CD4-positive, alpha-beta memory T cell (primary cell): ENCODE data around the gene BIK. TPM values are rescaled to one million over a fixed set of nuclear protein-coding genes. Genes with fewer than 3 reads are reported as not detected.
"Not testable (repeated sequence)": the region's sequence is repeated elsewhere in the genome, so short reads cannot be mapped to it uniquely, and the experiment has no call there.

ENCODE experiments used
- CTCF ChIA-PET: fragments of 350-600 bp; sonication (Branson Sonifier 250); formaldehyde crosslinking; loops from one replicate; lab custom pipeline; 2021; ENCODE audit warnings: inconsistent platforms; ENCODE audit not compliant: partially characterized antibody; lab: Charles Lee
- POLR2A ChIA-PET: fragments of 350-600 bp; sonication (Branson Sonifier 250); formaldehyde crosslinking; loops from one replicate; lab custom pipeline; 2021; ENCODE audit not compliant: partially characterized antibody; lab: Charles Lee
- DNase-seq, 5 donors: peaks; one replicate each; pipeline versions ENCODE4 v3.0.0 to v3.0.0-alpha.2; 2020 to 2022; ENCODE audit warnings: mixed read lengths in 1 of 5
- H3K27ac ChIP-seq: one replicate; pipeline ENCODE4 v1.7.0; 2013; ENCODE audit warnings: low read depth, low read length
- H3K27me3 ChIP-seq: 2 replicates; pipeline ENCODE4 v1.7.0; 2013; ENCODE audit warnings: mild to moderate bottlenecking, low read length, moderate library complexity; ENCODE audit not compliant: insufficient read depth
- H3K36me3 ChIP-seq: 2 replicates; pipeline ENCODE4 v1.7.0; 2013; ENCODE audit warnings: mild to moderate bottlenecking, low read length, moderate library complexity; ENCODE audit not compliant: insufficient read depth
- H3K4me1 ChIP-seq: 2 replicates; pipeline ENCODE4 v1.7.0; 2013; ENCODE audit warnings: mild to moderate bottlenecking, low read length, moderate library complexity; ENCODE audit not compliant: insufficient read depth
- H3K4me3 ChIP-seq, 2 donors: one replicate each; pipeline ENCODE4 v1.7.0; 2013; ENCODE audit warnings: low read length in 2 of 2, mild to moderate bottlenecking in 1 of 2
- H3K9me3 ChIP-seq, 2 donors: one replicate each; pipeline ENCODE4 v1.7.0; 2013; ENCODE audit warnings: low read length in 2 of 2, control low read depth in 1 of 2; ENCODE audit not compliant: control insufficient read depth in 1 of 2
- H3K27ac Mint-ChIP-seq, 7 donors: one replicate each; pipeline ENCODE4 v1.8.0; 2020 to 2021; ENCODE audit warnings: mixed read lengths in 7 of 7, mild to moderate bottlenecking in 6 of 7, inconsistent platforms in 3 of 7, moderate library complexity in 3 of 7
- H3K27me3 Mint-ChIP-seq, 2 donors: one replicate each; pipeline ENCODE4 v1.8.0; 2020 to 2021; ENCODE audit warnings: mixed read lengths in 2 of 2
- H3K36me3 Mint-ChIP-seq, 2 donors: one replicate each; pipeline ENCODE4 v1.8.0; 2020 to 2021; ENCODE audit warnings: mixed read lengths in 2 of 2, inconsistent platforms in 1 of 2, mild to moderate bottlenecking in 1 of 2
- H3K4me1 Mint-ChIP-seq, 4 donors: one replicate each; pipeline ENCODE4 v1.8.0; 2020 to 2021; ENCODE audit warnings: mixed read lengths in 4 of 4, mild to moderate bottlenecking in 1 of 4
- H3K4me3 Mint-ChIP-seq, 8 donors: one replicate each; pipeline ENCODE4 v1.8.0; 2020 to 2021; ENCODE audit warnings: mixed read lengths in 8 of 8, mild to moderate bottlenecking in 7 of 8, moderate library complexity in 6 of 8, inconsistent platforms in 3 of 8
- H3K9me3 Mint-ChIP-seq, 8 donors: one replicate each; pipeline ENCODE4 v1.8.0; 2020 to 2021; ENCODE audit warnings: mixed read lengths in 8 of 8, mild to moderate bottlenecking in 5 of 8, inconsistent platforms in 3 of 8, moderate library complexity in 1 of 8
- intact Hi-C: fragments of 100-400 bp; cut with micrococcal nuclease; formaldehyde crosslinking; loops from one replicate; pipeline ENCODE4 v1.15.1; 2023
- polyA plus RNA-seq, 2 donors: library from polyadenylated mRNA; unstranded; fragments of 300-500 nt; fragmentation: Illumina TruSeq; gene quantifications; one replicate each; pipeline ENCODE4 v1.2.3, GENCODE V29; 2021
- total RNA-seq, 2 experiments: library from RNA; stranded (reverse); gene quantifications; one replicate each; pipeline ENCODE4 v1.2.3, GENCODE V29; 2021

BIK gene
- total and polyA plus RNA-seq, 4 experiments from 2014 or later: 2.5 to 8.8 (median 5.6) TPM

- CTCF ChIA-PET, H3K36me3 ChIP-seq, H3K27ac ChIP-seq, H3K4me1 Mint-ChIP-seq, H3K27me3 ChIP-seq, H3K4me1 ChIP-seq, intact Hi-C loops, H3K9me3 Mint-ChIP-seq, H3K36me3 Mint-ChIP-seq, H3K9me3 ChIP-seq, POLR2A ChIA-PET, H3K27me3 Mint-ChIP-seq, H3K4me3 ChIP-seq: not testable (repeated sequence)
- Mint-ChIP-seq H3K4me3 (peak overlapping the region in 2 of 8 donors; percentile 3 to 75), H3K27ac (peak overlapping the region in 6 of 7 donors; percentile 4 to 79 (median 37))
- DNase-seq: peak in 2 of 5 donors; percentile 12 to 67
Observed at GRCh38 chr22:43104056-43104625, 6.4 kb upstream of the BIK start.

- H3K4me1 Mint-ChIP-seq, H3K27me3 Mint-ChIP-seq, POLR2A ChIA-PET, H3K27me3 ChIP-seq, H3K4me3 ChIP-seq, H3K36me3 ChIP-seq, H3K4me3 Mint-ChIP-seq, intact Hi-C loops, H3K4me1 ChIP-seq, H3K27ac ChIP-seq, H3K36me3 Mint-ChIP-seq, CTCF ChIA-PET, DNase-seq, H3K9me3 ChIP-seq, H3K9me3 Mint-ChIP-seq: not testable (repeated sequence)
- peak overlapping the region in 2 of 7 donors; percentile 9 to 57 for H3K27ac Mint-ChIP-seq
Observed at GRCh38 chr22:43104950-43105349, 5.6 kb upstream of the BIK start.

GRCh38 chr22:43106302-43106701 lies 4.2 kb upstream of the BIK start:
- H3K4me3 Mint-ChIP-seq: no peak overlapping the region
- peak overlapping the region in 1 of 7 donors; percentile 72 for H3K27ac Mint-ChIP-seq
- H3K36me3 ChIP-seq: no peaks in the 10 kb centered on the region
- no peaks in the 10 kb centered on the region for H3K27me3 ChIP-seq
- H3K4me3 ChIP-seq: no peak overlapping the region
- intact Hi-C loops: no loop called here
- H3K4me1 Mint-ChIP-seq: peaks cover 9 to 12% (median 12%) of the 10 kb centered on the region in 4 donors
- no peak for DNase-seq
- H3K9me3 ChIP-seq: no peaks in the 10 kb centered on the region
- H3K36me3 Mint-ChIP-seq: no peaks in the 10 kb centered on the region
- H3K4me1 ChIP-seq: peaks cover 13% of the 10 kb centered on the region
- ChIA-PET POLR2A (no interaction called here), CTCF (interaction anchor here (1.2 kb wide), 1 partner anchor 325 kb away, joined by 3 read pairs; no protein-coding TSS in a partner anchor)
- no peak overlapping the region for H3K27ac ChIP-seq
- no peaks in the 10 kb centered on the region for H3K9me3 Mint-ChIP-seq
- H3K27me3 Mint-ChIP-seq: no peaks in the 10 kb centered on the region

GRCh38 chr22:43109511-43109910 lies 1.0 kb upstream of the BIK start:
- no peaks in the 10 kb centered on the region for H3K36me3 Mint-ChIP-seq
- Histone ChIP-seq H3K27me3 (no peaks in the 10 kb centered on the region), H3K4me1 (peaks cover 12% of the 10 kb centered on the region), H3K4me3 (no peak overlapping the region), H3K27ac (no peak overlapping the region), H3K36me3 (no peaks in the 10 kb centered on the region), H3K9me3 (no peaks in the 10 kb centered on the region)
- no peaks in the 10 kb centered on the region for H3K27me3 Mint-ChIP-seq
- H3K9me3 Mint-ChIP-seq: no peaks in the 10 kb centered on the region
- H3K4me3 Mint-ChIP-seq: peak overlapping the region in 7 of 8 donors; percentile 25 to 65 (median 45)
- intact Hi-C loops: no loop called here
- POLR2A ChIA-PET: interaction anchor here (0.8 to 1.4 kb wide), 3 partner anchors 25 to 94 kb away, joined by 3 to 7 read pairs (median 3); partner anchors contain the start of gene MCAT
- peaks cover 4 to 11% (median 8%) of the 10 kb centered on the region in 4 donors for H3K4me1 Mint-ChIP-seq
- no peak for DNase-seq
- CTCF ChIA-PET: no interaction called here
- no peak overlapping the region for H3K27ac Mint-ChIP-seq

- peak overlapping the region in 1 of 2 donors; percentile 74 for H3K4me3 ChIP-seq
- intact Hi-C loops: loop anchor here (1.0 to 5.0 kb wide), 3 partner anchors 21 to 42 kb away; partner anchors contain the start of genes TSPO and TTLL1
- H3K4me1 Mint-ChIP-seq: peaks cover 4 to 11% (median 8%) of the 10 kb centered on the region in 4 donors
Observed at GRCh38 chr22:43109921-43110443, 568 bp upstream of the BIK start.

GRCh38 chr22:43110927-43111623 lies 525 bp downstream of the BIK start:
- peak overlapping the region; percentile 66 to 85 (median 80) for H3K4me3 Mint-ChIP-seq
- CTCF ChIA-PET: interaction anchor here (1.0 to 1.6 kb wide), 3 partner anchors 15 to 38 kb away, joined by 3 to 4 read pairs (median 3); no protein-coding TSS in a partner anchor

More at GRCh38 chr22:43109921-43110443, 568 bp upstream of the BIK start:
- H3K36me3 Mint-ChIP-seq: no peaks in the 10 kb centered on the region
- H3K9me3 Mint-ChIP-seq: no peaks in the 10 kb centered on the region
- H3K27ac ChIP-seq: no peak overlapping the region
- H3K4me1 ChIP-seq: peaks cover 12% of the 10 kb centered on the region
- CTCF ChIA-PET: interaction anchor here (1.0 kb wide), 1 partner anchor 37 kb away, joined by 3 read pairs; no protein-coding TSS in a partner anchor
- peak in 1 of 5 donors; percentile 9 for DNase-seq
- H3K27me3 Mint-ChIP-seq: no peaks in the 10 kb centered on the region
- H3K4me3 Mint-ChIP-seq: peak overlapping the region; percentile 71 to 91 (median 88)
- no peaks in the 10 kb centered on the region for H3K36me3 ChIP-seq
- peak overlapping the region in 5 of 7 donors; percentile 2 to 87 (median 70) for H3K27ac Mint-ChIP-seq
- POLR2A ChIA-PET: interaction anchor here (0.8 to 1.4 kb wide), 3 partner anchors 26 to 95 kb away, joined by 3 to 7 read pairs (median 3); partner anchors contain the start of gene MCAT
- no peaks in the 10 kb centered on the region for H3K27me3 ChIP-seq
- H3K9me3 ChIP-seq: no peaks in the 10 kb centered on the region

More at GRCh38 chr22:43110927-43111623, 525 bp downstream of the BIK start:
- H3K4me1 ChIP-seq: peaks cover 12% of the 10 kb centered on the region
- Mint-ChIP-seq H3K27ac (peak overlapping the region in 4 of 7 donors; percentile 42 to 81 (median 60)), H3K36me3 (no peaks in the 10 kb centered on the region), H3K9me3 (no peaks in the 10 kb centered on the region), H3K4me1 (peaks cover 4 to 11% (median 7%) of the 10 kb centered on the region in 4 donors), H3K27me3 (no peaks in the 10 kb centered on the region)
- intact Hi-C loops: loop anchor here (1.0 to 5.0 kb wide), 4 partner anchors 22 to 76 kb away; partner anchors contain the start of genes TSPO, TTLL1 and TTLL12
- H3K36me3 ChIP-seq: no peaks in the 10 kb centered on the region
- H3K27ac ChIP-seq: peak overlapping the region; percentile 35
- no peaks in the 10 kb centered on the region for H3K9me3 ChIP-seq
- H3K27me3 ChIP-seq: no peaks in the 10 kb centered on the region
- peak overlapping the region; percentile 28 to 74 for H3K4me3 ChIP-seq
- POLR2A ChIA-PET: interaction anchor here (0.8 to 1.4 kb wide), 2 partner anchors 27 to 33 kb away, joined by 3 to 7 read pairs; no protein-coding TSS in a partner anchor
- DNase-seq: peak; percentile 36 to 51 (median 46)
